ENCODE results near the gene PABPC5.

Gene PABPC5

DNA sequence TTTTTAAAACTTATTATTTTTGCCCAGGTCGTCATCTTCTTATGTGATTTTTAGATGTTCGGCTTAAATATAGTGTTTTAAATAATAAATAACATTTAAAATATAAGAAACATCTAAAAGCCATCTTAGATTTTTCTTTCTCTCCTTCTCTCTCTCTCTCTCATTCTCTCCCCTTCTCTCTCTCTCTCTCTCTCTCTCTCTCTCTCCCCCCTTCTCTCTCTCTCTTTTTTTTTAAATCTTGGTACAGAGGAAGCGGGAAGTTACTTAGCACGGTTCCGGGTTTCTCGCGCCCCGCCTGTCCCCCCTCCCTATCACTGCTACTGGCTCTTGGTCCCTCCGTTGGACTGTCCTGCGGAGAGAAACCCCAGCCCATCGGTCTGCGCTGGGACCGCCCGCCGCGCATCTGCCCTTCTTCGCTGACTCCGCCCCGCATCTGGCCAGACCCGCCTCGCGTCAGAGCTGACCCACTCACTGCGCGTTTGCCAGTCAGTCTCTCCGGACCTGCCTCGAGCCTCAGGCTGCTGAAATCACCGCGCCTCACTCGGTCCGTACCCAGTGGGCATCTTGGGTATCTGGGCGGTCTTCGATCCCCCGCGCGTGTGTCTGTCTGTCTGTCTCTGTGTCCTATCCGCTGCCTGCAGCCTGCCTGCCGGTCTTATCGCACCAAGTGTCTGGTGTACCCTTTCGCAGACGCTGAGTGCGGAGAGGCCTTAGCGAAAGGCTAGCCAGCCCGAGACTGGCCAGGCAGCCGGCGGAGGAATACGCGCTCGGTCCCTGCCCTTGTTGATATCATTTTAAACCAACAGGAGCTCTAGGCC is at the start of gene PABPC5:
Gene PABPC5, plus strand, starts transcription at position 489 of the 818 bp plus-strand sequence. CDS start 739 bp downstream, outside the sequence.
- no peak for DNase-seq

DNA sequence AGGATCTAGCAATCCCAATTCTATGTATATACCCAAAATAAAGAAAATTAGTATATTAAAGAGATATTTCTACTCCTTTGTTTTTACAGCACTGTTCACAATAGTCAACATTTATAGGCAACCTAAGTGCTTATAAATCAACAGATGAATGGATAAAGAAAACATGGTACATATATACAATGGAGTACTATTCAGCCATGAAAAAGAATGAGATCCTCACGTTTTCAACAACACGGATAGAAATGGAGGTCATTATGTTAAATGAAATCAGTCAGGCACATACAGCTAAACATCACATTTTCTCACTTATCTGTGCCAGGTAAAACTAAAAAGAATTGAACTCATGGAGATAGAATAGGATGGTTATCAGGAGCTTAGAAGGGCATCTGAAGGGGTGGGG is 45.6 kb upstream of the PABPC5 start:
- DNase-seq: no peak

DNA sequence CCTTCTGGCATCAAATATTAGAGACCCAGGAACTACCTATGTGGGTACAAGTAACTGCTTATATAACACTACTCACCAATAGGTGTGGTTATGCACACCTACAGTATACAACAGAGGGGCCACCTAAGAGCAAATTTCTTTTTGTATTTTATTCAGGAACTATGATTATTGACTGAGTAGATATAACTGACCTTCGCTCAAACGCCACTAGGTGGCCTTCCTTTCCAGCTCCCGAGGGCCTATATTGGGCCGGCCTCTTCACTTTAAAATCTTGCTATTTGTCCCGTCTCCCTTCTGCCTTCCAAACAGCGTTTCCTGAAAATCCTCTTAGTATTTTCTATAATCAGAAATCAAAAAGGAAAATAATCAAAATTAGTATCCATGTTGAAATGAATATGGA is 19.9 kb upstream of the PABPC5 start:
- no peak for DNase-seq

DNA sequence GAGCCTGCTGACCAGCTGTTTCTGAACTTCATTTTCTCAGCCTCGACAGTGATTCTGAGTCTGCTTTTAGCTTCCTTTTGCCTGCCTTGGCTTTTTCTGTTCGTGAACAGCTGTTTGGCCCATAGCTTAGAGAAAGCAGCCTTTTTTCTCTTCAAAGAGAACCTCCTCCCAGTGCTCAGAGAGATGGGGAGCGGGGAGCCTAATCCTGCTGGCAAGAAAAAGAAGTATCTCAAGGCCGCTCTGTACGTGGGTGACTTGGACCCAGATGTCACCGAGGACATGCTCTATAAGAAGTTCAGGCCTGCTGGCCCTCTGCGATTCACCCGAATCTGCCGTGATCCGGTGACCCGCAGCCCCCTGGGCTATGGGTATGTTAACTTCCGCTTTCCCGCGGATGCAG is 756 bp downstream of the PABPC5 start:
- no peak for DNase-seq
